LHCN-M2 (cell line): Measurements from ENCODE around the gene OR10H3. TPM values are rescaled to one million over a fixed set of nuclear protein-coding genes. Genes with fewer than 3 reads are reported as not detected.
"Not testable (repeated sequence)": the region's sequence is repeated elsewhere in the genome, so short reads cannot be mapped to it uniquely, and the experiment has no call there.

Experiments
- DNase-seq: peaks from one replicate; pipeline ENCODE4 v3.0.0-alpha.2; 2012; ENCODE audit warnings: low read depth
- total RNA-seq: library from RNA; depleted of rRNA; stranded (reverse); fragments of >200 nt; gene quantifications from 2 replicates; pipeline ENCODE4 v1.2.3, GENCODE V29; 2014; rRNA removed

Gene OR10H3
- total RNA-seq, 1 experiment from 2014 or later, result not detected

DNA sequence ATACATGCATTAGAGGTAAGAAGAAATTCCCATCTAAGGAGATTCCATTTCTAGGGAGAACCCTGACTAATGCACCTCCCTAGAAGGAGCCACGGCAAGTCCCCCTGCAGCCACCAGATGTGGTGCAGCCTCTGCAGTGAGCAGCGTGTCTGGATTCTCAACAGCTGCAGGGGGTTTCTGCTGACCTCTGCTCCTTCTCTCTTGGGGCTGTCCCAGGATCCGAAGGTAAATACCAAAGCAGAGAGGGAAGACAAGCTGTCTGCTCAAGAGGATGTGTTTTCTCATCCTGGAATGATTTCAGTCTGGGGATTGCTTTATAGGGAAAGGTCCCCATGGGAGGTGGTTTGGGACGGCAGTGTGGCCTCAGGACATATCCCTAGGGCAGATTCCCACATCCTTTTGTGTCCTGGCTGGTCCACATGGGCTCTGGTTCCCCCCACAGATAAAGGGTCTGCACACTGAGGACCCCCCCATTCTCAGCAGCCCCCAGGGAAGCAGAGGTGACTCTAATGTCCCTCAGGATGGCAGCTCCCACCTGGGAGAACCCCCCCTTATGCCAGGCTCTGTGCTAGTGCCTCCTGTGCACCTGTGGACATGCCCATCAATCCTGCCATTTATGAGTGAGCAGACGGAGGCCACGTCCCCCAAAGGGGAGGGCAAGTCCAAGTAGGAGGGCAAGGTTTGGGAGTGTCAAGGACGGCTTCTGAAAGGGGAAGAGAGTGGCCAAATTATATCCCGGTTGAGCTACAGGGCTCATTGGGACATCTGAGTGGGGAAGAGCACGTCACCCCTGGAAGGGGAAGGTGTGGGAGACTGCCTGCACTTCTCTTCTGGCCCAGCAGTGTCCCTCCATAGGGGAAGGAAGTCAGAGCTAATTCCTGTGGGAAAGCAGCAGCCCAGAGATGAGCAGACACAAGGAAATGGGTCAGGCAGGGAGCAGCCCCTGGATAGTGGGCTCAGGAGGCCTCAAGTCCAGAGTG is 39.5 kb downstream of the OR10H3 start:
- no peak for DNase-seq

DNA sequence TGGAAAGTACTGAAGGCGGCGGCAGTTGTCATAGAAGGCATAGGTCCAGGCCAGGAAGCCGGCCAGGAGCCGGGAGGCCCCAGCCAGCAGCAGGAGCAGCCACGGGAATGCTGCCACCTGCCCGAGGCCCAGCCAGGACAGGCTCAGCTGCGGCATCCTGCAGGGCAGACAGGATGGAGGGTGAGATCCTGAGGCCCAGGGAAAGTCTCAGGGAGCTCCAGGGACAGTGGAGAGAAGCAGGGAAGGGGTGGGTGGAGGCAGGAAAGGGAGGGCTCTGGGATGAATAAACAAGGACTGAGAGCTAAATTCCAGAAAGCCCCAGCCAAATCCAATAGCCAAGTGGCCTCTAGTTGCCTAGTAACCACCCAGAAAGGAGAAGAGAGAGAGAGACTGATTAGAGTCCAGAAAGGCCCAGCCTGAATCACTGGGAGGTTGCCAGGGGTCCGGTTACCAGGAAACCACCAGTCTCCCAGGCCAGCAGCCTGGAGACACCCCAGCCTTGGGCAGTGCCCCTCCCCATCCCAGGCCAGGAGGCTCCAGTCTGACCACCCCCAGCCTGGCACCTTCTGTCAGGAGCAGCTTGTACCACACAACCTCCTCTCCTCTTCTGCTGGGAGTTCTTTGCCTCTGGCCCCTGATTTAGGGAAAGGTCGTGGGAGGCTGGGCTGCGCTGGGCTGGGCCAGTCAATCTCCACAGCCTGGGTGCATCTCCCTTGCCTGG is 42.1 kb downstream of the OR10H3 start:
- no peak for DNase-seq

DNA sequence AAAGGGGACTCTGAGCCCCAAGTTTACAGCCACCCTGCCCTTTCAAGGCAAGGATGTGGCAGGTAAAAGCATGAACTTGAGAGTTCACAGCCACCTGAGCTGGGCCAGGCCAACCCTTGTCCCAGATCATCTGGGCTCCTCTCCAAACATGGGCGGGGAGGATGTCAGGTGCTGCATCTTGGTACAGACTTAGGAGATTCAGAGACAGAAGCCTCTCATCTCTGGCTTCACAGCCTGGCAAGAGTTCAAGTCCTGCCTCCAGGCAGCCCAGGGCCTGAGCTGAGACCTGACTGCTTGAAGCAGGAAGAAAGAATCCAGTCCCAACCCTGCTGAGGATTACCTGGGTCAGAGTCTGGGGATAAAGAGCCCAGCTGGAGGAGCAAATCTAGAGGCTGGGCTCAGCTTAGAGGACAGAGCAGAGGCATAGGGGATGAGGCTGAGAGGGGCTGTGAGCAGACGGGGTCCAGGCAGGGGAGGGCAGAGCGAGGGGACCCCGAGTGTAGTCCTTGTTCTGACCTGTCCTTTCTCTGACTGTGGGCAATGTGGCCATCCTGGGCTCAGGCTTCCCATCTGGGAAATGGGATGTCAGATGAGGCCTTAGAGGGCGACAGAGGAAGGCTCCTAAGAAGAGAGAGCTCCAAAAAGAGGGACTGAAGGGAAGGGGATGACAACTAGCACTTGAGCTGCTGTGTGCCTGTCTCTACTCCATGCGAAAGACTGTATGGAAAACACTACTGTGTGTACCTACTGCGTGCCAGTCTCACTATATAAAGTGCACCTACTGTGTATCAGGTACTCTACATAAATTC is 43.0 kb downstream of the OR10H3 start:
- DNase-seq, result no peak

DNA sequence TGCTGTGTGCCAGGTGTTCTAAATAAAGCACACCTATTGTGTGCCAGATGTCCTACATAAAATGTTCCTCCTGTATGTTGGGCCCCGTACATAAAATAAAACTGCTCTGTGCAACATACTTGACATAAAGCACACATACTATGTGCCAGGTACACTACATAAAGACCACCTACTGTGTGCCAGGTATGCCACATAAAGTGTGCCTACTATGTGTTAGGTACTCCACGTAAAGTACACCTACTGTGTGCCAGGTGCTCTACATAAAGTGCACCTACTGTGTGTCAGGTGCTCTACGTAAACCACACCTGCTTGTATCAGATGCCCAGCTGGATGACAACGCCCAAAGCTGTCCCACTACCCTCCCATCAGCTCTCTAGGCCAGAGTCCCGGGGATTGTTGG is 43.9 kb downstream of the OR10H3 start:
- DNase-seq, result no peak

DNA sequence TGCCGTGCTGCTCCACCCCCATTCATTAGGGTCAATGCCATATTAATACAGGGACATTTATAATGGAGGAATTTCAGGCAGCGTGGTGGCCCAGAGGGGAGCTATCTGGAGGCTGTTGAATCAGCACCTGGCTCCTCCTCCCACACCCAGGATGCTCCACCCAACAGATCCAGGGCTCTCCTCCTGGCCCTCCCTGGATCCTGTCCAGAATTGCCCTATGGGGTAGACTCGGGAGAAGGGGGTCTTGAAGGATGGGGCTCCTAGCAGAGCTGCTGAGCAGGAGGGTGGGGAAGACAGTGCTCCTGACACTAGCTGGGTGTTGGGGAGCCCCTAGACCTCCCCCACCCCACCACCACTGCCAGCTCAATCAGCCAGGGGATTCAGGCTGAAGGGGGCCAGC is 44.4 kb downstream of the OR10H3 start:
- no peak for DNase-seq

DNA sequence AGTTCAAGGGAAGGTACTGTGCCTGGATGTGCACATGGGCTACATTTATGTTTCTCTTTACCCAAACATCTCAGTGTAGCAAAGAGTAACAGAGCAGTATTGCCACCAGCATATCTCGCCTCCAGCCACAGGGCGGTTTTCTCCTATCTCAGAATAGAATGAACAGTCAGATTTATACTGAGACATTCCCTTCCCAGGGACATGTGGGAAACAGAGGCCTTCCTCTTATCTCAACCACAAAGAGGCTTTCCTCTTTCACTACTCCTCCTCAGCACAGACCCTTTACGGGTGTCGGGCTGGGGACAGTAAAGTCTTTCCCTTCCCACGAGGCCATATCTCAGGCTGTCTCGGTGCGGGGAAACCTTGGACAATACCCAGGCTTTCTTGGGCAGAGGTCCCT is 45.1 kb downstream of the OR10H3 start:
- not testable (repeated sequence) for DNase-seq

DNA sequence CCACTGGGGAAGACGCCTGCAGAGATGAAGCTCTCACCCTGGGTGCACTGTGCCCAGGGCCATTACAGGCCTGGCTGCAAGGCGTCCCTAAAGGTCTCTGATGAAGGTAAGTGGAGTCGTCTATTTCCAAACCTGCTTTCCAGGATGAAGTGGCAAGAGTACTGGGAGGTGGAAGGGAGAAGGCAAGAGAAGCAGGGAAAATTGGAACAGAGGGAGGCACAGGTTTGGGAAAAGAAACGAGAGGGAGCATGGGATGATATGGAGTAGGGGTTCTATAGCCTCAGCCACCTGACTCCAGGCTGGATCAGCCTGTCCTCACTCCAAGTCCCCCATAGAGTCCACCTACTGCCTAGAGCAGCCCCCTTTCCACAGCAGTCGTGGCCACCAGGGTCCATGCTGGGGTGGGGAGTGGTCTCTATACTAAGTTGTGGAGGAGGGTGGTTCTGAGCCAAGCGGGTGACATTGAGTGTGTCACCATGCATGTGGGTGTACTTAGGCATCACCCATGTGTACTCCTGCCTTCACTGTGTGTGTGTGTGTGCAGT is 49.9 kb downstream of the OR10H3 start, which contains the start of gene OR10H5:
Gene OR10H5, plus strand, starts transcription at position 51 of the 545 bp plus-strand sequence. CDS start 6,388 bp downstream, outside the sequence.
- DNase-seq, result no peak

DNA sequence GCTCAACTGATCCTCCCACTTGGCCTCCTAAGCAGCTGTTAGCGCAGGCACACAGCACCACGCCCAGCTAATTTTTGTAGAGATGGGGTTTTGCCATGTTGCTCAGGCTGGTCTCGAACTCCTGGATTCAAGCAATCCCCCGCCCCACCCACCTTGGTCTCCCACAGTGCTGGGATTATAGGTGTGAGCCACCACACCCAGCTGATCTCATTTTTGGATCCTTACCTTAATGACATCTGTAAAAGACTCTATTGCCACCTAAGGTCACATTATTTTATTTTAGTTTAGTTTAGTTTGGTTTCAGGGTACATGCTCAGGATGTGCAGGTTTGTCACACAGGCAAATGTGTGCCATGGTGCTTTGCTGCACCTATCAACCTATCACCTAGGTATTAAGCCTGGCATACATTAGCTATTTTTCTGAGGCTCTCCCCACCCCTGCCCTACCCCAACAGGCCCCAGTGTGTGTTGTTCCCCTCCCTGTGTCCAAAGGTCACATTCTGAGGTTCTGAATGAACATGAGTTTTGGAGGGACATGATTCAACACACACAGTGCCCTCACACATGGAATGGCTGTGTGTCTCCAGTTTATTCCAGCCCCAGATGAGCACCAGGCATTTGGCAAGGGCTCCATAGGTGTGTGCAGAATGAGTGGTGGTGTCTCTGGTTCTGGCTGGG is 50.9 kb downstream of the OR10H3 start:
- DNase-seq, result no peak

DNA sequence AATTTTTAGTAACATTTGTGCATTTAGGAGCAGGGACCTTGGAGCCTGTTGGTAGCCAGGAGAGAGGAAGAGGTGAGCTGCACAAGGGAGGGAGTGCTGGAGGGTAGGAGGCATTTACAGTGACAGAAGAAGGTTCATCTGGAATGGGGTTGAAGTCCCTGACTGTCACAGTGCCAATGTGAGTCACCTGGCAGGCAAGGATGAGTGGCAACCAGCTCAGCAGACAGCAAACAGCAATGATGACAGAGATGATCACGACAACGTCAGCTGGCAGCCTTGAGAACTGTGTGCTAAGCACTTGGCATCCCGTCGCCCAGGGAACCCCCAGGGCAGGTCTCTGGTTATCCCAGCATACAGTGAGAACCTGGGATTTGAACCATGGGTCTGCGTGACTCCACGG is 52.3 kb downstream of the OR10H3 start:
- DNase-seq, result no peak

Other genes with a start within 250 kb of the OR10H3 start
- gene CYP4F22, start 229.5 kb upstream of the OR10H3 start, total RNA-seq, result not detected in 2 replicates
- gene CYP4F8, start 122.8 kb upstream of the OR10H3 start, total RNA-seq, result not detected in 2 replicates
- not detected in 2 replicates for gene CYP4F3, start 97.1 kb upstream of the OR10H3 start, total RNA-seq
- not detected in 2 replicates for gene CYP4F12, start 64.9 kb upstream of the OR10H3 start, total RNA-seq
- not detected in 2 replicates for gene OR10H2, start 10.0 kb upstream of the OR10H3 start, total RNA-seq
- not detected in 2 replicates for gene OR10H5, start 49.7 kb downstream of the OR10H3 start, total RNA-seq
- gene OR10H1, start 77.7 kb downstream of the OR10H3 start, total RNA-seq, result not detected in 2 replicates
- gene CYP4F2, start 160.1 kb downstream of the OR10H3 start, total RNA-seq, result not detected in 2 replicates
- 0.06 and 0.26 TPM in 2 replicates for gene CYP4F11, start 196.5 kb downstream of the OR10H3 start, total RNA-seq
- gene OR10H4, start 211.0 kb downstream of the OR10H3 start, total RNA-seq, result not detected in 2 replicates